Inflammatory macrophage treated with lipopolysaccharide for 4 hours (primary cell): ENCODE data around the gene PDZD7.

Experiments used
- DNase-seq: peaks from one replicate; pipeline ENCODE4 v3.0.0-alpha.2; 2020

Gene PDZD7

DNA sequence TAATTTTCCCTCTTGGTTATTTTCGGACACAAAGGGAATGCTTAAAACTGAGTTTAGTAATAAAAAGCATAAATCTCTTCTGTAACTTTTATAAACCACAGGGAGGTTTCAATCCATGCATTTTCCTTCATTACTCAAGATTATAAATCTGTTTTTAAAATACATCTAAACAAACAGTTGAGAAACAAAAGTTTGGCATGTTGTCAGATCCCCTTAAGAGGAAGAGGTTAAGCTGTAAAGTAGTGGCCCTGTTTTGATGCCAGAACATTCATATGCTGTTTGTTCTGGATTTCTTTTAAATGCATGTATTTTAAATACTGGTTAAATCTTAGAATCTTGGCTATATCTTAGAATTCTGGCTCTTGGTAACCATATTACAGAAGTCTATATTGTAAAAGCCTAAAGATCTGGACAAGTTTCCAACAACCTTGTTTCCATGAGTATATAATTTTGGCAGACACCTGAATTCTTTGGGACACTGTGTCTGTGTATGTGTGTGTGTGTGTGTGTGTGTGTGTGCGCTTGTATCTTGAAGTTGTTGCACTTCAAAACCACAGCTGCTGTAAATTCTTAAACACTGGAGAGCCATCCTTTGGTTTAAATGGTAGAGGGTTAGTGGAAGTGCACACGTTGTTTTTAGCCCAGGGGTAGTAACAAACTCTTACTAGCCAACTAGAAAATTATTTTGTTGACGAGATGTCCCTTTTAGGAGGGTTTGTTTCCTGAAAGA, 68.4 kb downstream of the PDZD7 start:
- no peak for DNase-seq

DNA sequence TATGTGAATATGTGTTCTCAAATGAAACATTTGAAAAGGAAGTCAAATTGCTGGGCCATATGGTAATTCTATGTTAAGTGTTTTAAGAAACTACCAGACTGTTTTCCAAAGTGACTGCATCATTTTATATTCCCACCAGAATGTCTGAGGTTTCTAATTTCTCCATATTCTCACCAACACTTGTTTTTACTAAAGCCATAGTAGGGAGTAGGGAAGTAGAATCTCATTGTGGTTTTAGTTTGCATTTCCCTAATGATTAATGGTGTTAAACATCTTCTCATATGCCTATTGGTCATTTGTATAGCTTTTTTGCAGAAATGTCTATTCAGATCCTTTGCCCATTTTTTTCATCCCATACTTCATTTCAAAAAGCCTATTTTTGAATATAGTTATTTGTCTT, 70.7 kb downstream of the PDZD7 start:
- DNase-seq, result peak; percentile 88
